T-cell (primary cell): ENCODE results near the gene IKBKG. TPM values are rescaled to one million over a fixed set of nuclear protein-coding genes. Genes with fewer than 3 reads are reported as not detected.
A peak's percentile ranks its signal among the peaks of the same experiment; 100 is the strongest.
"Not testable (repeated sequence)": the region's sequence is repeated elsewhere in the genome, so short reads cannot be mapped to it uniquely, and the experiment has no call there.

Experiments used
- ATAC-seq, 4 experiments: fragments of 200-7000 bp in 3 of 4; fragments of 150-1000 bp in 1 of 4; cut with Tn5 transposase; replicated peaks in 1 of 4; 1 replicate in 3 of 4; 2 replicates in 1 of 4; pipeline ENCODE4 v1.10.0; 2021; ENCODE audit warnings: moderate library complexity in 3 of 4, mild to moderate bottlenecking in 2 of 4, moderate number of reproducible peaks in 1 of 4
- CTCF ChIA-PET, 2 donors: fragments of 300-600 bp; sonication (Branson Sonifier 250); formaldehyde crosslinking; loops; one replicate each; lab custom pipeline; 2022; ENCODE audit warnings: antibody characterized with exemption in 2 of 2; lab: Charles Lee
- POLR2A ChIA-PET, 2 donors: fragments of 300-600 bp; sonication (Branson Sonifier 250); formaldehyde crosslinking; loops; one replicate each; lab custom pipeline; 2022; ENCODE audit warnings: antibody characterized with exemption in 2 of 2; lab: Charles Lee
- DNase-seq, 35 experiments: peaks; one replicate each; pipeline versions ENCODE4 v3.0.0 to v3.0.0-alpha.2; 2013 to 2023
- H3K27ac ChIP-seq: one replicate; pipeline ENCODE4 v1.5.1; 2013; ENCODE audit warnings: low read length
- H3K27me3 ChIP-seq, 2 experiments: replicated peaks in 1 of 2; 1 replicate in 1 of 2; 2 replicates in 1 of 2; pipeline versions ENCODE4 v1.6.1 to v1.7.0; 2013; ENCODE audit warnings: low read length in 1 of 2, mixed read lengths in 1 of 2; ENCODE audit not compliant: control insufficient read depth in 2 of 2, insufficient read depth in 2 of 2; ENCODE audit errors: extremely low read depth in 1 of 2
- H3K36me3 ChIP-seq, 2 donors: 1 replicate in 1 of 2; 2 replicates in 1 of 2; pipeline versions ENCODE4 v1.6.1 to v1.7.0; 2013; ENCODE audit warnings: low read length in 1 of 2; ENCODE audit not compliant: control insufficient read depth in 2 of 2, insufficient read depth in 1 of 2; ENCODE audit errors: extremely low read depth in 1 of 2
- H3K4me1 ChIP-seq, 2 experiments: 1 replicate in 1 of 2; 2 replicates in 1 of 2; pipeline versions ENCODE4 v1.6.1 to v1.7.0; 2013; ENCODE audit warnings: low read length in 2 of 2, mixed read lengths in 1 of 2; ENCODE audit not compliant: insufficient read depth in 2 of 2, control insufficient read depth in 1 of 2; ENCODE audit errors: extremely low read depth in 1 of 2
- H3K4me3 ChIP-seq, 2 donors: 1 replicate in 1 of 2; 2 replicates in 1 of 2; pipeline versions ENCODE4 v1.5.1 to v1.7.0; 2013; ENCODE audit warnings: mild to moderate bottlenecking in 2 of 2, low read length in 1 of 2, moderate library complexity in 1 of 2; ENCODE audit not compliant: control insufficient read depth in 1 of 2; ENCODE audit errors: extremely low read depth in 1 of 2
- H3K9me3 ChIP-seq: 2 replicates; pipeline ENCODE4 v1.7.0; 2013
- H3K27ac Mint-ChIP-seq, 2 donors: one replicate each; pipeline ENCODE4 v1.8.0; 2020 to 2021; ENCODE audit warnings: mild to moderate bottlenecking in 2 of 2, mixed read lengths in 2 of 2
- H3K27me3 Mint-ChIP-seq, 2 donors: one replicate each; pipeline ENCODE4 v1.8.0; 2021 to 2022; ENCODE audit warnings: mixed read lengths in 2 of 2
- H3K36me3 Mint-ChIP-seq: one replicate; pipeline ENCODE4 v1.8.0; 2021; ENCODE audit warnings: mixed read lengths
- H3K4me1 Mint-ChIP-seq, 3 donors: one replicate each; pipeline ENCODE4 v1.8.0; 2020 to 2022; ENCODE audit warnings: mixed read lengths in 3 of 3, mild to moderate bottlenecking in 1 of 3
- H3K4me3 Mint-ChIP-seq, 3 donors: one replicate each; pipeline ENCODE4 v1.8.0; 2020 to 2022; ENCODE audit warnings: mild to moderate bottlenecking in 3 of 3, mixed read lengths in 3 of 3, moderate library complexity in 3 of 3
- H3K9me3 Mint-ChIP-seq, 3 donors: one replicate each; pipeline ENCODE4 v1.8.0; 2020 to 2022; ENCODE audit warnings: mixed read lengths in 3 of 3
- WGBS: methylation state at CpG from one replicate; pipeline ENCODE4 v1.1.5; 2013; ENCODE audit warnings: missing lambda C conversion rate; ENCODE audit not compliant: insufficient coverage; 5-methylcytosine and 5-hydroxymethylcytosine counted together
- total RNA-seq, 35 experiments: library from RNA in 6 of 35; stranded (reverse) in 6 of 35; fragments of 120-200 nt in 1 of 35; gene quantifications; one replicate each; pipeline versions ENCODE4 v1.2.1 to v1.2.4 and lab custom pipeline; 2013 to 2026

The IKBKG gene
- total RNA-seq, 5 donors from 2014 or later (not counting 1 experiment from before 2014, with no cell fraction given), result 32.4 to 59.1 (median 54.0) TPM

- Histone ChIP-seq H3K4me3 (peak overlapping the region; percentile 65 to 87), H3K27me3 (no peaks in the 10 kb centered on the region), H3K9me3 (no peaks in the 10 kb centered on the region), H3K36me3 (peaks cover 0 to 18% of the 10 kb centered on the region in 2 donors), H3K4me1 (peaks cover 3 to 62% of the 10 kb centered on the region in 2 experiments), H3K27ac (peak overlapping the region; percentile 83)
- DNase-seq, result no peak
- 20% methylated on average over 1 of the region's 9 CpGs for WGBS
- Mint-ChIP-seq H3K36me3 (peaks cover 6% of the 10 kb centered on the region), H3K27ac (peak overlapping the region; percentile 86 to 92), H3K9me3 (no peaks in the 10 kb centered on the region), H3K4me1 (peaks cover 44 to 58% (median 47%) of the 10 kb centered on the region in 3 donors), H3K4me3 (peak overlapping the region; percentile 84 to 90 (median 90)), H3K27me3 (peaks cover 0 to 8% of the 10 kb centered on the region in 2 donors)
- no peak for ATAC-seq
- ChIA-PET POLR2A (no interaction called here), CTCF (no interaction called here)
Measured at GRCh38 chrX:154548028-154548316, 552 bp downstream of the IKBKG start.

GRCh38 chrX:154549766-154550165 lies 2.3 kb downstream of the IKBKG start:
- Mint-ChIP-seq H3K9me3 (no peaks in the 10 kb centered on the region), H3K36me3 (peaks cover 12% of the 10 kb centered on the region), H3K4me1 (peaks cover 45 to 55% (median 49%) of the 10 kb centered on the region in 3 donors), H3K27ac (peak overlapping the region in 1 of 2 donors; percentile 43), H3K27me3 (peaks cover 0 to 11% of the 10 kb centered on the region in 2 donors), H3K4me3 (peak overlapping the region; percentile 6 to 51 (median 28))
- Histone ChIP-seq H3K9me3 (no peaks in the 10 kb centered on the region), H3K4me1 (peaks cover 3 to 56% of the 10 kb centered on the region in 2 experiments), H3K27me3 (no peaks in the 10 kb centered on the region), H3K36me3 (peaks cover 0 to 27% of the 10 kb centered on the region in 2 donors), H3K4me3 (no peak overlapping the region), H3K27ac (no peak overlapping the region)
- ChIA-PET CTCF (no interaction called here), POLR2A (no interaction called here)
- no CpG with 5 or more reads among the region's 1 CpG for WGBS
- ATAC-seq, result no peak
- DNase-seq, result no peak

- H3K36me3 Mint-ChIP-seq, result peaks cover 16% of the 10 kb centered on the region
- DNase-seq, H3K9me3 ChIP-seq, H3K27ac Mint-ChIP-seq, CTCF ChIA-PET, ATAC-seq, POLR2A ChIA-PET, H3K9me3 Mint-ChIP-seq, H3K27ac ChIP-seq, H3K27me3 ChIP-seq, H3K4me3 ChIP-seq: not testable (repeated sequence)
- WGBS, result no CpG with 5 or more reads among the region's 18 CpGs
- H3K36me3 ChIP-seq, result peaks cover 0 to 29% of the 10 kb centered on the region in 2 donors
- peaks cover 37 to 45% (median 41%) of the 10 kb centered on the region in 3 donors for H3K4me1 Mint-ChIP-seq
- peaks cover 3 to 40% of the 10 kb centered on the region in 2 experiments for H3K4me1 ChIP-seq
- H3K4me3 Mint-ChIP-seq, result peak overlapping the region in 1 of 3 donors; percentile 30
- peaks cover 0 to 11% of the 10 kb centered on the region in 2 donors for H3K27me3 Mint-ChIP-seq
Measured at GRCh38 chrX:154552112-154552806, 4.8 kb downstream of the IKBKG start.

GRCh38 chrX:154558060-154558690 lies 10.8 kb downstream of the IKBKG start:
- H3K4me1 ChIP-seq, H3K4me3 ChIP-seq, POLR2A ChIA-PET, H3K4me1 Mint-ChIP-seq, H3K27ac ChIP-seq, H3K27me3 ChIP-seq, H3K4me3 Mint-ChIP-seq, H3K27me3 Mint-ChIP-seq, H3K9me3 Mint-ChIP-seq, H3K9me3 ChIP-seq, H3K27ac Mint-ChIP-seq, CTCF ChIA-PET, DNase-seq: not testable (repeated sequence)
- no CpG with 5 or more reads among the region's 24 CpGs for WGBS
- H3K36me3 Mint-ChIP-seq, result peaks cover 11% of the 10 kb centered on the region
- peak; percentile 77 to 91 (median 80) for ATAC-seq
- peaks cover 0 to 16% of the 10 kb centered on the region in 2 donors for H3K36me3 ChIP-seq

GRCh38 chrX:154558896-154559295 lies 11.5 kb downstream of the IKBKG start:
- H3K36me3 Mint-ChIP-seq, H3K36me3 ChIP-seq, H3K27ac Mint-ChIP-seq, DNase-seq, H3K27me3 Mint-ChIP-seq, H3K27ac ChIP-seq, H3K27me3 ChIP-seq, H3K4me3 ChIP-seq, POLR2A ChIA-PET, H3K4me1 Mint-ChIP-seq, ATAC-seq, H3K4me1 ChIP-seq, H3K9me3 Mint-ChIP-seq, CTCF ChIA-PET, H3K9me3 ChIP-seq, H3K4me3 Mint-ChIP-seq: not testable (repeated sequence)
- WGBS, result no CpG with 5 or more reads among the region's 21 CpGs

DNA sequence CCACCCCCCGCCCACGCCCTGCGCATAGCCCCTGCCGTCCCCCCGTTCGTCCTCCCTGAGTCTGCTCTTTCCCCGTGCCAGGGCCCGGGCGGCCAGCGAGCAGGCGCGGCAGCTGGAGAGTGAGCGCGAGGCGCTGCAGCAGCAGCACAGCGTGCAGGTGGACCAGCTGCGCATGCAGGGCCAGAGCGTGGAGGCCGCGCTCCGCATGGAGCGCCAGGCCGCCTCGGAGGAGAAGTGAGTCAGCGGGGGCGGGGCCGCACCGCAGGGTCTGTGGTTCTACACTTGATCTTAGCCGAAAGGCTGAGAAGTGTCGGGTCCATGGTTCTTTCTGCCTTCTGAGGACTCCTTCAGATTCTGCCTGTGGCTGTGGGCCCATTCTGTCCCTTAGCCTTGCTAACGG lies 12.9 kb downstream of the IKBKG start:
- H3K36me3 ChIP-seq, H3K9me3 Mint-ChIP-seq, H3K27me3 ChIP-seq, H3K27ac ChIP-seq, H3K36me3 Mint-ChIP-seq, H3K4me3 Mint-ChIP-seq, H3K27ac Mint-ChIP-seq, H3K4me3 ChIP-seq, DNase-seq, H3K4me1 ChIP-seq, CTCF ChIA-PET, POLR2A ChIA-PET, H3K4me1 Mint-ChIP-seq, ATAC-seq, H3K9me3 ChIP-seq, H3K27me3 Mint-ChIP-seq: not testable (repeated sequence)
- no CpG with 5 or more reads among the region's 31 CpGs for whole genome bisulfite sequencing
